MM.1S (cell line): ENCODE measurements around the gene DUXA.

ENCODE experiments used
- EZH2 ChIP-seq: fragments of 300-600 bp; sonication (generic); optimal IDR thresholded peaks from 2 replicates; pipeline ENCODE3; 2017; ENCODE audit warnings: low read depth, mild to moderate bottlenecking, antibody characterized with exemption, low read length, mixed read lengths
- EZH2phosphoT487 ChIP-seq: fragments of 300-600 bp; sonication (generic); IDR thresholded peaks from 2 replicates; pipeline ENCODE4 v1.6.1; 2018; ENCODE audit warnings: antibody characterized with exemption, low read length
- TF ChIP-seq, protein P1 (sequence below): fragments of 300-600 bp; sonication (generic); IDR thresholded peaks from 2 replicates; pipeline ENCODE4 v1.5.1; 2016; ENCODE audit warnings: antibody characterized with exemption, low read length, mixed read lengths

DNA sequence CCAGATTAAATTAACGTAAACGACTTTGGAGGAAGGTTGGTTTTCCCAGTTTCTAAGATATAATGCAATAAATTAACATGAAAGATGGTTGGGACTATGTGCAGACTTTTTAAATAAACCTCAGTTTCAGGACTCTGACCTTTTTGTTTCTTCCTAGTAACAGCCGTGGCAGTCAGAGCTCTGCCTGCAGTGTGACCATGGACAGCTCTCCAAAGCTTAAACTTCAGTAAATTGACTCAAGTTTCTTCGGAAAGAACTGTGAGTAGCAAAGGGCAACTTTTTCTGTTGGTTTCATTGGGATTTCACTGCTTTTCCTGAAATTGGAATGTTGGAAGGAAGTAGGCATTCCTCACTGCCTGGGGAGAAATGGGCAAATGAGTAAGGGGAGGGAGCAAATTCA lies 43.4 kb downstream of the DUXA start:
- TF ChIP-seq, protein P1, sequence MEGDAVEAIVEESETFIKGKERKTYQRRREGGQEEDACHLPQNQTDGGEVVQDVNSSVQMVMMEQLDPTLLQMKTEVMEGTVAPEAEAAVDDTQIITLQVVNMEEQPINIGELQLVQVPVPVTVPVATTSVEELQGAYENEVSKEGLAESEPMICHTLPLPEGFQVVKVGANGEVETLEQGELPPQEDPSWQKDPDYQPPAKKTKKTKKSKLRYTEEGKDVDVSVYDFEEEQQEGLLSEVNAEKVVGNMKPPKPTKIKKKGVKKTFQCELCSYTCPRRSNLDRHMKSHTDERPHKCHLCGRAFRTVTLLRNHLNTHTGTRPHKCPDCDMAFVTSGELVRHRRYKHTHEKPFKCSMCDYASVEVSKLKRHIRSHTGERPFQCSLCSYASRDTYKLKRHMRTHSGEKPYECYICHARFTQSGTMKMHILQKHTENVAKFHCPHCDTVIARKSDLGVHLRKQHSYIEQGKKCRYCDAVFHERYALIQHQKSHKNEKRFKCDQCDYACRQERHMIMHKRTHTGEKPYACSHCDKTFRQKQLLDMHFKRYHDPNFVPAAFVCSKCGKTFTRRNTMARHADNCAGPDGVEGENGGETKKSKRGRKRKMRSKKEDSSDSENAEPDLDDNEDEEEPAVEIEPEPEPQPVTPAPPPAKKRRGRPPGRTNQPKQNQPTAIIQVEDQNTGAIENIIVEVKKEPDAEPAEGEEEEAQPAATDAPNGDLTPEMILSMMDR: no peak
- TF ChIP-seq EZH2: no peak
- TF ChIP-seq EZH2phosphoT487: no peak
